Muscle of leg (tissue), 9 donors: ENCODE data around the gene P3R3URF. TPM values are rescaled to one million over a fixed set of nuclear protein-coding genes. Genes with fewer than 3 reads are reported as not detected.

ENCODE experiments used
- polyA plus RNA-seq, 8 donors: library from polyadenylated mRNA; unstranded; fragments of 120-200 nt; gene quantifications; one replicate each; pipeline versions ENCODE4 v1.2.1 to v1.2.3, GENCODE V29; 2013; ENCODE audit warnings: inconsistent platforms in 1 of 8, low replicate concordance in 1 of 8; ENCODE audit not compliant: insufficient read length in 8 of 8, insufficient read depth in 1 of 8
- total RNA-seq: library from RNA; stranded (reverse); fragments of 120-200 nt; gene quantifications from one replicate; pipeline ENCODE4 v1.2.4, GENCODE V29; 2013

The P3R3URF gene
- total and polyA plus RNA-seq, 9 donors = not detected

Other genes with a start within 250 kb of the P3R3URF start
- gene PIK3R3, start 43.9 kb downstream of the P3R3URF start, total RNA-seq = 8.1 TPM
- 10 to 100 TPM; 11.7 to 18.3 (median 13.9) TPM for gene PIK3R3, start 43.9 kb downstream of the P3R3URF start, polyA plus RNA-seq
- not detected for gene TSPAN1, start 1.4 kb downstream of the P3R3URF start, total RNA-seq
- gene TSPAN1, start 1.4 kb downstream of the P3R3URF start, polyA plus RNA-seq = 1 to 10 TPM in 1 of 8 donors, under 1 TPM in 6, not detected in 1; 0.31 to 1.7 (median 0.51) TPM
- gene POMGNT1, start 21.9 kb upstream of the P3R3URF start, total RNA-seq = 65.5 TPM
- gene POMGNT1, start 21.9 kb upstream of the P3R3URF start, polyA plus RNA-seq = 10 to 100 TPM; 45.3 to 56.5 (median 49.1) TPM
- 1.4 TPM for gene LURAP1, start 26.8 kb upstream of the P3R3URF start, total RNA-seq
- gene LURAP1, start 26.8 kb upstream of the P3R3URF start, polyA plus RNA-seq = 1 to 10 TPM in 5 of 8 donors, under 1 TPM in 3; 0.58 to 1.2 (median 1.0) TPM
- 2.8 TPM for gene RAD54L, start 71.3 kb upstream of the P3R3URF start, total RNA-seq
- gene RAD54L, start 71.3 kb upstream of the P3R3URF start, polyA plus RNA-seq = 1 to 10 TPM; 6.6 to 9.2 (median 7.8) TPM
- gene LRRC41, start 127.1 kb upstream of the P3R3URF start, total RNA-seq = 49.5 TPM
- 10 to 100 TPM; 50.7 to 65.5 (median 59.8) TPM for gene LRRC41, start 127.1 kb upstream of the P3R3URF start, polyA plus RNA-seq
- gene UQCRH, start 127.2 kb upstream of the P3R3URF start, total RNA-seq = 415 TPM
- gene UQCRH, start 127.2 kb upstream of the P3R3URF start, polyA plus RNA-seq = 100 to 1,000 TPM; 288 to 407 (median 337) TPM
- gene NSUN4, start 164.3 kb upstream of the P3R3URF start, total RNA-seq = 9.0 TPM
- gene NSUN4, start 164.3 kb upstream of the P3R3URF start, polyA plus RNA-seq = 10 to 100 TPM; 10.6 to 15.5 (median 12.4) TPM
- gene FAAH, start 217.8 kb upstream of the P3R3URF start, total RNA-seq = 12.6 TPM
- 10 to 100 TPM in 7 of 8 donors, 1 to 10 TPM in 1; 9.7 to 25.8 (median 18.0) TPM for gene FAAH, start 217.8 kb upstream of the P3R3URF start, polyA plus RNA-seq